GM12878 (cell line): ENCODE measurements around the gene RINL. TPM values are rescaled to one million over a fixed set of nuclear protein-coding genes. Genes with fewer than 3 reads are reported as not detected.

ENCODE experiments used
- ASH2L ChIP-seq: fragments of 300-600, 200-600 bp; sonication (generic); IDR thresholded peaks from 2 replicates; pipeline ENCODE4 v1.6.1; 2017; ENCODE audit warnings: low read depth, mild to moderate bottlenecking, borderline replicate concordance
- ATF7 ChIP-seq: fragments of 450-650 bp; IDR thresholded peaks from 2 replicates; pipeline ENCODE4 v1.6.1; 2016; ENCODE audit warnings: low read depth, mild to moderate bottlenecking
- BCL3 ChIP-seq: IDR thresholded peaks from 2 replicates; pipeline ENCODE4 v1.6.1; 2011; ENCODE audit warnings: borderline replicate concordance, low read depth, mild to moderate bottlenecking, moderate library complexity, low read length; ENCODE audit not compliant: insufficient read depth, poor library complexity, severe bottlenecking
- E2F4 ChIP-seq: IDR thresholded peaks from 2 replicates; pipeline ENCODE4 v1.6.1; 2012; ENCODE audit warnings: low read depth, low read length, improper control_type of control experiment
- FOS ChIP-seq: IDR thresholded peaks from 3 replicates; pipeline ENCODE4 v1.6.1; 2011; ENCODE audit warnings: borderline replicate concordance; ENCODE audit not compliant: insufficient read length; ENCODE audit errors: extremely low read depth
- JUND ChIP-seq: IDR thresholded peaks from 2 replicates; pipeline ENCODE4 v1.6.1; 2012; ENCODE audit warnings: low read depth, mild to moderate bottlenecking, low read length, improper control_type of control experiment, moderate library complexity
- KAT2A ChIP-seq: conservative IDR thresholded peaks from 2 replicates; pipeline ENCODE4 v1.6.1; 2011; ENCODE audit warnings: low read depth, low read length; ENCODE audit not compliant: control insufficient read depth
- KLF5 ChIP-seq: fragments of 450-650 bp; IDR thresholded peaks from 2 replicates; pipeline ENCODE4 v1.6.1; 2014; ENCODE audit warnings: mild to moderate bottlenecking; ENCODE audit not compliant: partially characterized antibody
- MLLT1 ChIP-seq: fragments of 450-650 bp; IDR thresholded peaks from 2 replicates; pipeline ENCODE4 v1.6.1; 2016; ENCODE audit warnings: mild to moderate bottlenecking
- MTA2 ChIP-seq: fragments of 450-650 bp; IDR thresholded peaks from 2 replicates; pipeline ENCODE4 v1.6.1; 2016; ENCODE audit warnings: low read depth, mild to moderate bottlenecking, moderate library complexity
- NFIC ChIP-seq: IDR thresholded peaks from 2 replicates; pipeline ENCODE4 v1.6.1; 2012; ENCODE audit warnings: low read depth, mild to moderate bottlenecking, inconsistent platforms, low read length, moderate library complexity
- PAX8 ChIP-seq: fragments of 450-650 bp; IDR thresholded peaks from 2 replicates; pipeline ENCODE4 v1.6.1; 2017; ENCODE audit warnings: mild to moderate bottlenecking, moderate library complexity
- PML ChIP-seq: IDR thresholded peaks from 2 replicates; pipeline ENCODE4 v1.6.1; 2012; ENCODE audit warnings: low read length, inconsistent platforms
- PRDM15 ChIP-seq: fragments of 450-650 bp; formaldehyde crosslinking; IDR thresholded peaks from 2 replicates; pipeline ENCODE4 v1.4.0; 2020; ENCODE audit warnings: mild to moderate bottlenecking, moderate library complexity
- RAD51 ChIP-seq: fragments of 450-650 bp; IDR thresholded peaks from 2 replicates; pipeline ENCODE4 v1.6.1; 2016; ENCODE audit warnings: moderate library complexity, mild to moderate bottlenecking, inconsistent platforms
- RUNX3 ChIP-seq: IDR thresholded peaks from 2 replicates; pipeline ENCODE4 v1.6.1; 2012; ENCODE audit warnings: low read length, inconsistent platforms
- SIX5 ChIP-seq: IDR thresholded peaks from 2 replicates; pipeline ENCODE4 v1.6.1; 2011; ENCODE audit warnings: mild to moderate bottlenecking, low read depth, low read length, moderate library complexity; ENCODE audit not compliant: severe bottlenecking
- SMAD1 ChIP-seq: fragments of 450-650 bp; IDR thresholded peaks from 2 replicates; pipeline ENCODE4 v1.6.1; 2018; ENCODE audit warnings: mild to moderate bottlenecking, low read depth; ENCODE audit not compliant: partially characterized antibody
- ZNF592 ChIP-seq: fragments of 450-650 bp; IDR thresholded peaks from 2 replicates; pipeline ENCODE4 v1.6.1; 2017; ENCODE audit warnings: mild to moderate bottlenecking, moderate library complexity
- polyA plus RNA-seq, 11 experiments: library from polyadenylated mRNA; depleted of rRNA in 4 of 11; unstranded in 6 of 11; stranded (reverse) in 5 of 11; fragments of >200 nt; fragmentation: Nextera tagmentation in 4 of 11; fragmentation: Illumina TruSeq in 1 of 11; extraction: Ambion mirVana in 4 of 11; extraction: Trizol in 1 of 11; gene quantifications; 1 replicate in 1 of 11; 2 replicates in 10 of 11; pipeline versions ENCODE4 v1.2.1 to v1.2.3, GENCODE V29; 2011 to 2016; ENCODE audit warnings: inconsistent platforms in 2 of 11, missing spikeins in 2 of 11, low read depth in 1 of 11
- total RNA-seq, 4 experiments: library from RNA; depleted of rRNA in 3 of 4; stranded (reverse); fragments of >200 nt in 3 of 4; fragmentation: Illumina TruSeq in 1 of 4; extraction: Trizol in 1 of 4; gene quantifications; 2 replicates each; pipeline versions ENCODE4 v1.2.1 to v1.2.3, GENCODE V29; 2013 to 2021

The RINL gene
- total and polyA plus RNA-seq, 10 of the 15 experiments (the other 5 are each of a cell fraction or from before 2014, with no cell fraction given): 14.5 to 64.2 (median 47.6) TPM

GRCh38 chr19:38849860-38850435 lies 28.1 kb downstream of the RINL start, which contains the start of gene HNRNPL (continued):
- TF ChIP-seq MLLT1 (no peak), ASH2L (no peak), ATF7 (peak; percentile 82), MTA2 (no peak), FOS (peak; percentile 81), BCL3 (no peak), PAX8 (no peak), RUNX3 (no peak), SIX5 (no peak), ZNF592 (no peak), KAT2A (no peak), SMAD1 (no peak), PRDM15 (CRISPR knock-in tag) (no peak), PML (no peak), RAD51 (peak; percentile 65), NFIC (no peak), JUND (no peak), E2F4 (peak; percentile 64; the same call in 1 of the 2 replicates), KLF5 (peak; percentile 98)
